Nephron progenitor cell (in vitro differentiated cells): ENCODE measurements around the gene SDHAF4.
"Not testable (repeated sequence)": the region's sequence is repeated elsewhere in the genome, so short reads cannot be mapped to it uniquely, and the experiment has no call there.

Experiments
- DNase-seq: peaks from one replicate; pipeline ENCODE4 v3.0.0; 2021
- H3K27ac Mint-ChIP-seq: 2 replicates; pipeline ENCODE4 v1.8.0; 2021; ENCODE audit warnings: mild to moderate bottlenecking, moderate library complexity, mixed read lengths
- H3K27me3 Mint-ChIP-seq: 2 replicates; pipeline ENCODE4 v1.8.0; 2021; ENCODE audit warnings: mild to moderate bottlenecking, low read depth, mixed read lengths; ENCODE audit not compliant: poor library complexity
- H3K36me3 Mint-ChIP-seq: 2 replicates; pipeline ENCODE4 v1.8.0; 2021; ENCODE audit warnings: low read depth, mixed read lengths
- H3K4me1 Mint-ChIP-seq: 2 replicates; pipeline ENCODE4 v1.8.0; 2021; ENCODE audit warnings: mixed read lengths
- H3K4me3 Mint-ChIP-seq: 2 replicates; pipeline ENCODE4 v1.8.0; 2021; ENCODE audit warnings: mild to moderate bottlenecking, moderate library complexity, mixed read lengths
- H3K9me3 Mint-ChIP-seq: 2 replicates; pipeline ENCODE4 v1.8.0; 2021; ENCODE audit warnings: mild to moderate bottlenecking, moderate library complexity, mixed read lengths
- TF ChIP-seq, protein P1 (sequence below): fragments of 200-600 bp; sonication (generic); IDR thresholded peaks from 2 replicates; pipeline ENCODE4 v1.5.0; 2021; ENCODE audit warnings: antibody characterized with exemption

Gene SDHAF4

GRCh38 chr6:70549327-70549726 lies 17.4 kb upstream of the SDHAF4 start:
- DNase-seq, result no peak
- no peak overlapping the region for H3K27ac Mint-ChIP-seq
- no peaks in the 10 kb centered on the region for H3K9me3 Mint-ChIP-seq
- H3K4me3 Mint-ChIP-seq, result no peak overlapping the region
- H3K27me3 Mint-ChIP-seq, result no peaks in the 10 kb centered on the region
- TF ChIP-seq, protein P1, sequence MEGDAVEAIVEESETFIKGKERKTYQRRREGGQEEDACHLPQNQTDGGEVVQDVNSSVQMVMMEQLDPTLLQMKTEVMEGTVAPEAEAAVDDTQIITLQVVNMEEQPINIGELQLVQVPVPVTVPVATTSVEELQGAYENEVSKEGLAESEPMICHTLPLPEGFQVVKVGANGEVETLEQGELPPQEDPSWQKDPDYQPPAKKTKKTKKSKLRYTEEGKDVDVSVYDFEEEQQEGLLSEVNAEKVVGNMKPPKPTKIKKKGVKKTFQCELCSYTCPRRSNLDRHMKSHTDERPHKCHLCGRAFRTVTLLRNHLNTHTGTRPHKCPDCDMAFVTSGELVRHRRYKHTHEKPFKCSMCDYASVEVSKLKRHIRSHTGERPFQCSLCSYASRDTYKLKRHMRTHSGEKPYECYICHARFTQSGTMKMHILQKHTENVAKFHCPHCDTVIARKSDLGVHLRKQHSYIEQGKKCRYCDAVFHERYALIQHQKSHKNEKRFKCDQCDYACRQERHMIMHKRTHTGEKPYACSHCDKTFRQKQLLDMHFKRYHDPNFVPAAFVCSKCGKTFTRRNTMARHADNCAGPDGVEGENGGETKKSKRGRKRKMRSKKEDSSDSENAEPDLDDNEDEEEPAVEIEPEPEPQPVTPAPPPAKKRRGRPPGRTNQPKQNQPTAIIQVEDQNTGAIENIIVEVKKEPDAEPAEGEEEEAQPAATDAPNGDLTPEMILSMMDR, result no peak
- peaks cover 16% of the 10 kb centered on the region for H3K36me3 Mint-ChIP-seq
- peaks cover 5% of the 10 kb centered on the region for H3K4me1 Mint-ChIP-seq

GRCh38 chr6:70551566-70551965 lies 15.2 kb upstream of the SDHAF4 start:
- DNase-seq, result no peak
- Mint-ChIP-seq H3K4me1 (peaks cover 5% of the 10 kb centered on the region), H3K27ac (no peak overlapping the region), H3K36me3 (peaks cover 16% of the 10 kb centered on the region), H3K27me3 (no peaks in the 10 kb centered on the region), H3K9me3 (no peaks in the 10 kb centered on the region), H3K4me3 (no peak overlapping the region)
- TF ChIP-seq, protein P1, result no peak

DNA sequence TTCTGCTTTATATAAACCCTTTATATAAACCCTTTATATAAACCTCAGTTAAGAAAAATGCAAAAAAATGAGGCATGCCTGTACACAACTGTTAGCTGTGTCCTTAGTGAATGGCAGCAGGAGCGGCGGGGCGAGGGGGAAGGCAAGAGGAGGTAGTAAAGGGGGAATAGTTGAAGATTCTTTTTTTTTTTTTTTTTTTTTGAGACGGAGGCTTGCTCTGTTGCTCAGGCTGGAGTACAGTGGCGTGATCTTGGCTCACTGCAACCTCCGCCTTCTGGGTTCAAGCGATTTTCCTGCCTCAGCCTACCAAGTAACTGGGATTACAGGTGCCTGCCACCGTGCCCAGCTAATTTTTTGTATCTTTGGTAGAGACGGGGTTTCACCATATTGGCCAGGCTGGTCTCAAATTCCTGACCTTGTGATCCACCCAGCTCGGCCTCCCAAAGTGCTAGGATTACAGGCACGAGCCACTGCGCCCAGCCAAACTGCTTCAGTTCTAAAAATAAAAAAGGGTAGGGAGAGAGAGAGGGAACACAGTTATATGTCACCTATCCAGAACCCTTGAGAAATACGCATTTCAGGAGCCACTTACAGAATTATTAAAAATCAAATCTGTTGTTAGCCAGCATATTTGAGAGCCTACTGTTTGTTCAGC lies 14.3 kb upstream of the SDHAF4 start:
- not testable (repeated sequence) for H3K4me3 Mint-ChIP-seq, H3K9me3 Mint-ChIP-seq, H3K27ac Mint-ChIP-seq, H3K4me1 Mint-ChIP-seq, DNase-seq, H3K27me3 Mint-ChIP-seq
- H3K36me3 Mint-ChIP-seq, result peaks cover 16% of the 10 kb centered on the region

- TF ChIP-seq, protein P1, result no peak
- DNase-seq, result no peak
- Mint-ChIP-seq H3K9me3 (no peaks in the 10 kb centered on the region), H3K27me3 (no peaks in the 10 kb centered on the region), H3K36me3 (peaks cover 20% of the 10 kb centered on the region), H3K4me1 (peaks cover 5% of the 10 kb centered on the region), H3K4me3 (no peak overlapping the region), H3K27ac (peak overlapping the region; percentile 66)
Observed at GRCh38 chr6:70552974-70553373, 13.8 kb upstream of the SDHAF4 start.

DNA sequence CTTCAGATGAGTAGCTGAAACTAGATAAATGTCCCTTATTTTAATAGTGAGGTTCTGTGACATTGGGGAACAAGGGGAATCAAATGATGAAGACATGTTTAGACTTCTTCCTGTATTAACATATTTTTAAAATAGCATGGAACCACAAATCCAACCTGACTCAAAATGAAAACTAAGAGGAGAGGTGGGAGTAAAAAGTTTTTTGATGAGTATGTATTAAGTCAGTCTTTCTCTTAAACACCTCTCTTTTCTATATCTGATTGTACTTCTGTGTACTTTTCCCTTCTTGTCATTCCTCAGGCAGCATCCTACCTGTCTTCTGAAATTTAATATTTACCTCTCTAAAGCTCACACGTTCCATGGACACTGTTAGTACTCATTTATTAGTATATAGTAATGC lies 8.7 kb upstream of the SDHAF4 start:
- TF ChIP-seq, protein P1, result no peak
- Mint-ChIP-seq H3K9me3 (no peaks in the 10 kb centered on the region), H3K27me3 (no peaks in the 10 kb centered on the region), H3K36me3 (peaks cover 13% of the 10 kb centered on the region), H3K27ac (peak overlapping the region; percentile 19), H3K4me1 (no peaks in the 10 kb centered on the region), H3K4me3 (no peak overlapping the region)
- DNase-seq, result no peak

DNA sequence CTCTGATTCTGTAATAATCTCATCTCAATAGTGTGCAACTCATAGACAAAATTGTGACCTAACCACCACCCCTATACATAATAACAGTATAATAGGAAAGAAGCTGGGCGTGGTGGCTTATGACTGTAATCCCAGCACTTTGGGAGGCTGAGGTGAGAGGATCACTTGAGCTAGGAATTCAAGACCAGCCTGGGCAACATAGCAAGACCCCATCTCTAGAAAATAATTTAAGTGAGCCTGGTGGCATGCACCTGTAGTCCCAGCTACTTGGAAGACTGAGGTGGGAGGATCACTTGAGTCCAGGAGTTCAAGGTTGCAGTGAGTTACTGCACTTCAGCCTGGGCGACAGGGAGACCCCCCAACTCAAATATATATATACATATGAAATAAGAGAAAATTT lies 4.3 kb upstream of the SDHAF4 start:
- peaks cover 11% of the 10 kb centered on the region for H3K4me1 Mint-ChIP-seq
- not testable (repeated sequence) for DNase-seq, H3K4me3 Mint-ChIP-seq, H3K27me3 Mint-ChIP-seq, H3K27ac Mint-ChIP-seq, H3K9me3 Mint-ChIP-seq
- peaks cover 17% of the 10 kb centered on the region for H3K36me3 Mint-ChIP-seq

GRCh38 chr6:70563530-70563929 lies 3.2 kb upstream of the SDHAF4 start:
- Mint-ChIP-seq H3K36me3 (peaks cover 19% of the 10 kb centered on the region), H3K9me3 (peaks cover 8% of the 10 kb centered on the region), H3K27ac (no peak overlapping the region), H3K4me3 (no peak overlapping the region), H3K27me3 (peaks cover 6% of the 10 kb centered on the region), H3K4me1 (peaks cover 13% of the 10 kb centered on the region)
- DNase-seq, result no peak
- TF ChIP-seq, protein P1, result no peak
